Natural killer cell (primary cell): ENCODE results near the gene PON1. TPM values are rescaled to one million over a fixed set of nuclear protein-coding genes. Genes with fewer than 3 reads are reported as not detected.

Experiments
- ATAC-seq, 3 donors: fragments of 150-1000 bp in 2 of 3; fragments of 200-7000 bp in 1 of 3; cut with Tn5 transposase; 1 replicate in 1 of 3; 2 replicates in 2 of 3; pipeline ENCODE4 v1.10.0; 2021; ENCODE audit warnings: mild to moderate bottlenecking in 2 of 3, moderate library complexity in 2 of 3
- DNase-seq, 2 donors: peaks; one replicate each; pipeline versions ENCODE4 v3.0.0 to v3.0.0-alpha.2; 2013 to 2021; ENCODE audit warnings: mixed read lengths in 1 of 2
- H3K27ac ChIP-seq: one replicate; pipeline ENCODE4 v1.5.1; 2013; ENCODE audit warnings: mild to moderate bottlenecking, low read length
- H3K27me3 ChIP-seq: one replicate; pipeline ENCODE4 v1.6.1; 2013; ENCODE audit warnings: low read length; ENCODE audit not compliant: control insufficient read depth, insufficient read depth
- H3K36me3 ChIP-seq: one replicate; pipeline ENCODE4 v1.6.1; 2013; ENCODE audit warnings: low read length; ENCODE audit not compliant: control insufficient read depth, insufficient read depth
- H3K4me1 ChIP-seq: one replicate; pipeline ENCODE4 v1.6.1; 2013; ENCODE audit warnings: low read length; ENCODE audit not compliant: control insufficient read depth, insufficient read depth
- H3K4me3 ChIP-seq: one replicate; pipeline ENCODE4 v1.5.1; 2013; ENCODE audit warnings: low read length
- H3K9me3 ChIP-seq: one replicate; pipeline ENCODE4 v1.6.1; 2013; ENCODE audit warnings: low read length; ENCODE audit not compliant: control insufficient read depth, insufficient read depth
- H3K27ac Mint-ChIP-seq, 2 donors: one replicate each; pipeline ENCODE4 v1.8.0; 2022; ENCODE audit warnings: mild to moderate bottlenecking in 2 of 2, mixed read lengths in 2 of 2, moderate library complexity in 1 of 2
- H3K27me3 Mint-ChIP-seq, 2 donors: one replicate each; pipeline ENCODE4 v1.8.0; 2022; ENCODE audit warnings: low read depth in 2 of 2, mixed read lengths in 2 of 2
- H3K36me3 Mint-ChIP-seq: one replicate; pipeline ENCODE4 v1.8.0; 2022; ENCODE audit warnings: mixed read lengths
- H3K4me1 Mint-ChIP-seq, 2 donors: one replicate each; pipeline ENCODE4 v1.8.0; 2022; ENCODE audit warnings: mixed read lengths in 2 of 2
- H3K4me3 Mint-ChIP-seq: one replicate; pipeline ENCODE4 v1.8.0; 2022; ENCODE audit warnings: mild to moderate bottlenecking, moderate library complexity, mixed read lengths
- H3K9me3 Mint-ChIP-seq, 2 donors: one replicate each; pipeline ENCODE4 v1.8.0; 2022; ENCODE audit warnings: mixed read lengths in 2 of 2
- CTCF ChIP-seq: fragments of 200-600 bp; IDR thresholded peaks from one replicate; pipeline ENCODE4 v1.8.0; 2022; ENCODE audit warnings: antibody characterized with exemption
- WGBS: methylation state at CpG from one replicate; pipeline ENCODE4 v1.1.7; 2013; ENCODE audit warnings: missing lambda C conversion rate; ENCODE audit not compliant: insufficient coverage; 5-methylcytosine and 5-hydroxymethylcytosine counted together
- intact Hi-C: fragments of 100-400 bp; cut with micrococcal nuclease; formaldehyde crosslinking; loops from one replicate; pipeline ENCODE4 v1.14.2; 2022
- total RNA-seq, 4 donors: library from RNA; stranded (reverse); fragments of 120-200 nt in 1 of 4; gene quantifications; one replicate each; pipeline versions ENCODE4 v1.2.3 to v1.2.4, GENCODE V29; 2013 to 2022

Gene PON1
- total RNA-seq, 3 donors from 2014 or later (not counting 1 experiment from before 2014, with no cell fraction given): not detected

- Mint-ChIP-seq H3K27me3 (peaks cover 2 to 8% of the 10 kb centered on the region in 2 donors), H3K4me3 (no peak overlapping the region), H3K9me3 (no peaks in the 10 kb centered on the region), H3K27ac (no peak overlapping the region), H3K36me3 (no peaks in the 10 kb centered on the region), H3K4me1 (no peaks in the 10 kb centered on the region)
- H3K27ac ChIP-seq: no peak overlapping the region
- H3K9me3 ChIP-seq: no peaks in the 10 kb centered on the region
- 100% methylated on average over 1 of the region's 2 CpGs for WGBS
- DNase-seq (no peak), ATAC-seq (no peak)
- no peak overlapping the region for H3K4me3 ChIP-seq
- no peaks in the 10 kb centered on the region for H3K36me3 ChIP-seq
- no peaks in the 10 kb centered on the region for H3K4me1 ChIP-seq
- no peak for TF ChIP-seq CTCF
- H3K27me3 ChIP-seq: no peaks in the 10 kb centered on the region
- intact Hi-C loops: no loop called here
Measured at GRCh38 chr7:95279417-95279816, 44.9 kb downstream of the PON1 start.

GRCh38 chr7:95276114-95276513 is 48.2 kb downstream of the PON1 start:
- Mint-ChIP-seq H3K4me1 (no peaks in the 10 kb centered on the region), H3K9me3 (no peaks in the 10 kb centered on the region), H3K27ac (no peak overlapping the region), H3K27me3 (peaks cover 2 to 8% of the 10 kb centered on the region in 2 donors), H3K36me3 (no peaks in the 10 kb centered on the region), H3K4me3 (no peak overlapping the region)
- Histone ChIP-seq H3K4me3 (no peak overlapping the region), H3K9me3 (no peaks in the 10 kb centered on the region), H3K36me3 (no peaks in the 10 kb centered on the region), H3K27me3 (no peaks in the 10 kb centered on the region), H3K4me1 (no peaks in the 10 kb centered on the region), H3K27ac (no peak overlapping the region)
- no peak for DNase-seq
- intact Hi-C loops: no loop called here
- ATAC-seq: no peak
- TF ChIP-seq CTCF: no peak
- 65% methylated on average over 2 of the region's 2 CpGs for WGBS

- Histone ChIP-seq H3K4me1 (no peaks in the 10 kb centered on the region), H3K27ac (no peak overlapping the region), H3K36me3 (no peaks in the 10 kb centered on the region), H3K9me3 (no peaks in the 10 kb centered on the region), H3K27me3 (no peaks in the 10 kb centered on the region), H3K4me3 (no peak overlapping the region)
- no peak for DNase-seq
- ATAC-seq: no peak
- H3K4me3 Mint-ChIP-seq: no peak overlapping the region
- no peak for TF ChIP-seq CTCF
- no peaks in the 10 kb centered on the region for H3K9me3 Mint-ChIP-seq
- H3K27ac Mint-ChIP-seq: no peak overlapping the region
- H3K4me1 Mint-ChIP-seq: no peaks in the 10 kb centered on the region
- H3K36me3 Mint-ChIP-seq: no peaks in the 10 kb centered on the region
- intact Hi-C loops: no loop called here
- no peaks in the 10 kb centered on the region for H3K27me3 Mint-ChIP-seq
- 73% methylated on average over 3 of the region's 5 CpGs for WGBS
Measured at GRCh38 chr7:95269640-95270039, 54.7 kb downstream of the PON1 start.

GRCh38 chr7:95267754-95268153 is 56.6 kb downstream of the PON1 start:
- TF ChIP-seq CTCF: no peak
- no peak overlapping the region for H3K4me3 Mint-ChIP-seq
- WGBS: 88% methylated on average over 2 of the region's 2 CpGs
- no peaks in the 10 kb centered on the region for H3K27me3 Mint-ChIP-seq
- no peaks in the 10 kb centered on the region for H3K36me3 Mint-ChIP-seq
- Histone ChIP-seq H3K36me3 (no peaks in the 10 kb centered on the region), H3K4me3 (no peak overlapping the region), H3K9me3 (no peaks in the 10 kb centered on the region), H3K27ac (no peak overlapping the region), H3K27me3 (no peaks in the 10 kb centered on the region), H3K4me1 (no peaks in the 10 kb centered on the region)
- H3K27ac Mint-ChIP-seq: no peak overlapping the region
- ATAC-seq: no peak
- intact Hi-C loops: no loop called here
- no peaks in the 10 kb centered on the region for H3K4me1 Mint-ChIP-seq
- H3K9me3 Mint-ChIP-seq: no peaks in the 10 kb centered on the region
- no peak for DNase-seq
